ENCODE data around the gene AUTS2. TPM values are rescaled to one million over a fixed set of nuclear protein-coding genes. Genes with fewer than 3 reads are reported as not detected.

The AUTS2 gene
- total RNA-seq, 3 donors from 2014 or later: 31.2 to 67.6 (median 36.5) TPM

- Histone ChIP-seq H3K36me3 (ENCODE audit: low read depth) (no peaks in the 10 kb centered on the region), H3K4me1 (ENCODE audit: low read depth) (no peaks in the 10 kb centered on the region), H3K9me3 (no peaks in the 10 kb centered on the region), H3K4me3 (no peak overlapping the region)
- TF ChIP-seq, protein P1, sequence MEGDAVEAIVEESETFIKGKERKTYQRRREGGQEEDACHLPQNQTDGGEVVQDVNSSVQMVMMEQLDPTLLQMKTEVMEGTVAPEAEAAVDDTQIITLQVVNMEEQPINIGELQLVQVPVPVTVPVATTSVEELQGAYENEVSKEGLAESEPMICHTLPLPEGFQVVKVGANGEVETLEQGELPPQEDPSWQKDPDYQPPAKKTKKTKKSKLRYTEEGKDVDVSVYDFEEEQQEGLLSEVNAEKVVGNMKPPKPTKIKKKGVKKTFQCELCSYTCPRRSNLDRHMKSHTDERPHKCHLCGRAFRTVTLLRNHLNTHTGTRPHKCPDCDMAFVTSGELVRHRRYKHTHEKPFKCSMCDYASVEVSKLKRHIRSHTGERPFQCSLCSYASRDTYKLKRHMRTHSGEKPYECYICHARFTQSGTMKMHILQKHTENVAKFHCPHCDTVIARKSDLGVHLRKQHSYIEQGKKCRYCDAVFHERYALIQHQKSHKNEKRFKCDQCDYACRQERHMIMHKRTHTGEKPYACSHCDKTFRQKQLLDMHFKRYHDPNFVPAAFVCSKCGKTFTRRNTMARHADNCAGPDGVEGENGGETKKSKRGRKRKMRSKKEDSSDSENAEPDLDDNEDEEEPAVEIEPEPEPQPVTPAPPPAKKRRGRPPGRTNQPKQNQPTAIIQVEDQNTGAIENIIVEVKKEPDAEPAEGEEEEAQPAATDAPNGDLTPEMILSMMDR (IDR thresholded peaks at IDR 0.05): no peak
- ATAC-seq (no peak), DNase-seq (no peak)
- intact Hi-C loops (cut with DNase I, micrococcal nuclease): no loop called here
Observed at GRCh38 chr7:69996121-69996520, 397.8 kb downstream of the AUTS2 start.

- no peak for ATAC-seq
- intact Hi-C loops (cut with DNase I, micrococcal nuclease): no loop called here
- DNase-seq: no peak
- no peaks in the 10 kb centered on the region for H3K9me3 ChIP-seq
- no peak overlapping the region for H3K4me3 ChIP-seq
- H3K4me1 ChIP-seq (ENCODE audit: low read depth): no peaks in the 10 kb centered on the region
- H3K36me3 ChIP-seq (ENCODE audit: low read depth): no peaks in the 10 kb centered on the region
- TF ChIP-seq, protein P1 (IDR thresholded peaks at IDR 0.05): no peak
Observed at GRCh38 chr7:70000737-70001348, 402.6 kb downstream of the AUTS2 start.

- TF ChIP-seq, protein P1 (IDR thresholded peaks at IDR 0.05): no peak
- Histone ChIP-seq H3K4me1 (ENCODE audit: low read depth) (no peaks in the 10 kb centered on the region), H3K9me3 (no peaks in the 10 kb centered on the region), H3K36me3 (ENCODE audit: low read depth) (no peaks in the 10 kb centered on the region), H3K4me3 (no peak overlapping the region)
- intact Hi-C loops (cut with DNase I, micrococcal nuclease): no loop called here
- DNase-seq (no peak), ATAC-seq (no peak)
Observed at GRCh38 chr7:70005480-70005879, 407.2 kb downstream of the AUTS2 start.

GRCh38 chr7:70005891-70006260 lies 407.6 kb downstream of the AUTS2 start:
- TF ChIP-seq, protein P1 (IDR thresholded peaks at IDR 0.05): no peak
- intact Hi-C loops (cut with DNase I, micrococcal nuclease): no loop called here
- no peak for DNase-seq
- ATAC-seq: no peak
- Histone ChIP-seq H3K4me1 (ENCODE audit: low read depth) (no peaks in the 10 kb centered on the region), H3K4me3 (no peak overlapping the region), H3K36me3 (ENCODE audit: low read depth) (no peaks in the 10 kb centered on the region), H3K9me3 (no peaks in the 10 kb centered on the region)

GRCh38 chr7:70006261-70006920 lies 408.1 kb downstream of the AUTS2 start:
- DNase-seq: no peak
- intact Hi-C loops (cut with DNase I, micrococcal nuclease): no loop called here
- no peak for ATAC-seq
- H3K9me3 ChIP-seq: no peaks in the 10 kb centered on the region
- TF ChIP-seq, protein P1 (IDR thresholded peaks at IDR 0.05): no peak
- no peaks in the 10 kb centered on the region for H3K36me3 ChIP-seq (ENCODE audit: low read depth)
- no peaks in the 10 kb centered on the region for H3K4me1 ChIP-seq (ENCODE audit: low read depth)
- H3K4me3 ChIP-seq: no peak overlapping the region
